Kidney glomerular epithelial cell (primary cell): ENCODE data around the gene ZNF318.
A peak's percentile ranks its signal among the peaks of the same experiment; 100 is the strongest.
"Not testable (repeated sequence)": the region's sequence is repeated elsewhere in the genome, so short reads cannot be mapped to it uniquely, and the experiment has no call there.

Experiments
- DNase-seq: peaks from one replicate; lab custom pipeline; 2025; lab: John Stamatoyannopoulos, UW

The ZNF318 gene, protein sequence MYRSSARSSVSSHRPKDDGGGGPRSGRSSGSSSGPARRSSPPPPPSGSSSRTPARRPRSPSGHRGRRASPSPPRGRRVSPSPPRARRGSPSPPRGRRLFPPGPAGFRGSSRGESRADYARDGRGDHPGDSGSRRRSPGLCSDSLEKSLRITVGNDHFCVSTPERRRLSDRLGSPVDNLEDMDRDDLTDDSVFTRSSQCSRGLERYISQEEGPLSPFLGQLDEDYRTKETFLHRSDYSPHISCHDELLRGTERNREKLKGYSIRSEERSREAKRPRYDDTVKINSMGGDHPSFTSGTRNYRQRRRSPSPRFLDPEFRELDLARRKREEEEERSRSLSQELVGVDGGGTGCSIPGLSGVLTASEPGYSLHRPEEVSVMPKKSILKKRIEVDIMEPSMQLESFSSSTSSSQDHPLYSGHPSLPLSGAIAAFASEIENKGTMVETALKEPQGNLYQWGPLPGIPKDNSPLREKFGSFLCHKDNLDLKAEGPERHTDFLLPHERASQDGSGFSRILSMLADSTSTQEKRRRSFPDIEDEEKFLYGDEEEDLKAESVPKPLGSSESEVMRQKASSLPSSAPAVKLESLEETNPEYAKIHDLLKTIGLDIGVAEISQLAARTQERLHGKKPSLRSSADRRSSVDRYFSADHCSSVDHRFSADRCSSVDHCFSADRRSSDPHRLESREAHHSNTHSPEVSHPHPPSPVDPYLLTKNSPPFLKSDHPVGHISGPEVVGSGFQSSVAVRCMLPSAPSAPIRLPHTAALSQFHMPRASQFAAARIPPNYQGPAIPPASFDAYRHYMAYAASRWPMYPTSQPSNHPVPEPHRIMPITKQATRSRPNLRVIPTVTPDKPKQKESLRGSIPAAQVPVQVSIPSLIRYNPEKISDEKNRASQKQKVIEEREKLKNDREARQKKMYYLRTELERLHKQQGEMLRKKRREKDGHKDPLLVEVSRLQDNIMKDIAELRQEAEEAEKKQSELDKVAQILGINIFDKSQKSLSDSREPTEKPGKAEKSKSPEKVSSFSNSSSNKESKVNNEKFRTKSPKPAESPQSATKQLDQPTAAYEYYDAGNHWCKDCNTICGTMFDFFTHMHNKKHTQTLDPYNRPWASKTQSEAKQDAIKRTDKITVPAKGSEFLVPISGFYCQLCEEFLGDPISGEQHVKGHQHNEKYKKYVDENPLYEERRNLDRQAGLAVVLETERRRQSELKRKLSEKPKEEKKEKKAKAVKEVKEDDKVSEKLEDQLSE (N-terminal part only)

GRCh38 chr6:43369174-43370002, at the start of gene ZNF318:
ZNF318 (minus strand) TSS chr6:43369647; CDS start chr6:43369365, 282 bp downstream.
- DNase-seq, result peak; percentile 91

DNA sequence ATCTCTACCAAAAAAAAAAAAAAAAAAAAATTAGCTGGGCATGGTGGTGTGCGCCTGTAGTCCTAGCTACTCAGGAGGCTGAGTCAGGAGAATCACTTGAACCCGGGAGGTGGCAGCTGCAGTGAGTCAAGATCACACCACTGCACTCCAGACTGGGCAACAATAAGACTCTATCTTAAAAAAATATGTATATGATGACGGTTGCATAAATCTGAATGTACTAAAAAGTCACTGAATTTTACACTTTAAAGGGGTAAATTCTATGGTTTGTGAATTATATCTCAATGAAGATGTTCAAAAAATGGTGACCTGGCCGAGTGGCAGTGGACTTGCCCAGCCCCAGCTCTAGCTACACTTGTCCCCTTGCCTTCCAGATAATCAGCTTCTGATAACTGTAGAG, 47.5 kb upstream of the ZNF318 start:
- DNase-seq, result no peak

- not testable (repeated sequence) for DNase-seq
Observed at GRCh38 chr6:43415275-43415674, 45.8 kb upstream of the ZNF318 start.

DNA sequence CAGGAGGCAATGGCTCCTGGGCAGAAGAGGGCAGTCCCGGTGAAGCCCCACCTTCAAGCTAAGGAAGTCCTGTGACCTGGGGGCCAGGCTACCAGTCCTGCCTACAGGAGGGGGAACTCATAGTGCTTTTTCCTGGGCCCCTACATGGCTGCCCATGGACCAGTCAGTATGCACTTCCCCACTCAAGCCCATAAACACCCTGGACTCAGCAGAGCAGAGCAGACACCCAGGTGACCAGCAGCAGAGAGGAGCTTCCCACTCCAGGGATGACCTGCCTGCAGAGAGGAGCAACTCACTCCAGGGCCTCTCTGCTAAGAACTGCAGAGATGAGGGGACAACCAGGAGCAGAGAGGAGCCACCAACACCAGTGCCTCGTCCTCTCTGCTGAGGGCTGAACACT, 43.6 kb upstream of the ZNF318 start:
- no peak for DNase-seq

GRCh38 chr6:43412541-43412940, 43.1 kb upstream of the ZNF318 start:
- no peak for DNase-seq

DNA sequence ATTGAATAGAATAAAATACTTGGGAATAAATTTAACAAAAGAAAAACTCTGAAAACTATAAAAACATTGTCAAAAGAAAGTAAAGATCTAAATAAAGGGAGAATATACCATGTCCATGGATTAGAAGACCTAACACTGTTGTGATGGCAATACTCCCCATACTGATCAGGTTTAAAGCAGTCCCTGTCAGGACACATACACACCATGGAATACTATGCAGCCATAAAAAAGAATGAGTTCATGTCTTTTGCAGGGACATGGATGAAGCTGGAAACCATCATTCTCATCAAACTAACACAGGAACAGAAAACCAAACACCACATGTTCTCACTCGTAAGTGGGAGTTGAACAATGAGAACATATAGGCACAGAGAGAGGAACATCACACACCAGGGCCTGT, 41.3 kb upstream of the ZNF318 start:
- DNase-seq, result not testable (repeated sequence)

DNA sequence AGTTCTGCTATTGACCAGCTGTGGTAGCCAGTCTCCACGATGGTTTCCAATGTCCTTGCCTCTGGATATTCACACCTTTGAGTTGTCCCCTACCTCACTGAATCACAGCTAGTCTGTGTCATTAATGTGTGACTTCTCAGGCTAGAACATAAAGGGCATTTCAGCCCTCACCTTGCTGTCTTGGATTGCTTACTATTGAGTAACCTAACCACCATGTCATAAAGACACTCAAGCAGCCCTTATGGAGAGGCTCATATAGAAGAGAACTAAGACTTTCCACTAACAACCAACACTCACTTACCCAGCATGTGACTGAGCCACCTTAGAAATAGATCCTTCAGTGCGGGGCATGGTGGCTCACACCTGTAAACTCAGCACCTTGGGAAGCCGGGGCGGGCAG, 38.8 kb upstream of the ZNF318 start:
- no peak for DNase-seq

- DNase-seq, result no peak
Observed at GRCh38 chr6:43407296-43407695, 37.8 kb upstream of the ZNF318 start.

DNA sequence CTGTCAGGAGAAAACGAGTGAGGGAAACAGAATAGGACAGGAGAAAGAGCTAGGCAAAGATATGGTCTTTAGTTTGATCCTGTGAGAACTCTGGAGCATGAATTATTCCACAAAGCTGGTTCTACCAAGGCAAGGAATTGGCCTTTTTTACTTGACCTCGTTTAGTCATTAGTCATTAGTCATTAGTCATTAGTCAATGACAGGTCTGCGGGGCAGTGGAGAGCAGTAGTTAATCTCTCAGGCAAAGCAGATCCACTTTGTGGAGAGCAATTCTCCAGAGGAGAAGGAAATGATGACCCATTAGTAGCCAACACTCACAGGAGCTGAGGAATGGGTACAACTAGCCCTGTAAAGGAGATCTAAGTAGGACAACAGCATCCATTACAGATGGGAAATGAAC, 35.9 kb upstream of the ZNF318 start:
- peak; percentile 58 for DNase-seq

DNA sequence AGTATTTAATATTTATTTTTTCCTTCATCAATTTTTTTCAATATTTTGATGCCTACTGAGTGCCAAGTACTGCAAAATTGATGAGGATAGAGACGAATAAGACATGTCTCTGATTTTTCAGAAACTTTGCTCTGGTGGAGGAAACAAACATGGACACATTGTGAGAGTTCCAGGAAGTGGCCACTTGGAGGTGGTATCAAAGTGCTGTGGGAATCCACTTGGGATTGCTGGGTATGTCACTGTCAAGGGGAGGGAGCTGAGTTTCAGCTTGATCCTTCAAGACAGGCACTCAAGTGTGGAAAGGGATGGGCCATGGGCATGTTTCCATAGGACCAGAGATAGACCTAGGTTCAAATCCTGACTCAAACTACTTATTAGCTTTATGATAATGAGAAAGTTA, 33.4 kb upstream of the ZNF318 start:
- DNase-seq, result no peak

GRCh38 chr6:43401730-43402129, 32.3 kb upstream of the ZNF318 start:
- no peak for DNase-seq

- no peak for DNase-seq
Observed at GRCh38 chr6:43399932-43400487, 30.6 kb upstream of the ZNF318 start.

GRCh38 chr6:43396408-43397149, 27.1 kb upstream of the ZNF318 start:
- DNase-seq, result no peak

DNA sequence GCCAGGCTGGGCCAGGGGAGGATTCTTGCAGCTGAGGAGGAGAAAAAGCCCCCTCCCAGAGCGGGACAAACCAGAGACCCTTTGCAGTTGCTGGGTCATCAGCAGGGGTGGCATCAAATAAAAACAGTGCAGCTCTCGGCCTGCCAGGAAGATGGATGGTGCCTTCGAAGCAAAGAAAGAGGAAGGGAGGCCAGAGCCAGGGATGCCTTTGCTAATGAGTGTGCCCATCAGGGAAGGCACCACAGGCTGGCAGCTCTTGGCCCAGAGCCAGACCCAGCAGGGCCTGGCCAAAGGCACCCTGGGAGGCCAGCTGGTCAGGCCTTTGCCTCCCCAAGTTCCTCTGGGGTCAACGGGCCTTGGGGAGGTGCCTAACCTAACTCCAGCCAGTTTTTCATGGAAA, 26.3 kb upstream of the ZNF318 start:
- DNase-seq, result no peak

DNA sequence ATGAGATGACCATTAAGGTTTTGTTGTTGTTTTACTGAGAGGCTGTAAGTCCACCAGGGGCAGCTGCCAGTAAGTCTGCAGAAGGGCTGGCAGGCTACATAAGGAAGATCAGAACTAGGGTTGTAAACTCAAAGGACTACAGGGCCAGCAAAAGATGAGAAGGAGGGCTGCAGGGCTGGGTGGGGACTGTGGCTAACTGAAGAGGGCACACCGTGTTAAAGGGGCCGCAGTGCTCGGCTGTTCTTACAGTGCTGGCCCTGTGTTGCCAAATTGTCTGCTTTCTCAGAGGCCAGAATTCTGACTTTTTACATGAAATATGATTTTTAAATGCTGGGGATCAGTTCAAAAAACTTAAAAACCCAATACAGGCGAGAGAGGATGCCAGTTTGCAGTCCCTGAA, 25.5 kb upstream of the ZNF318 start:
- no peak for DNase-seq

DNA sequence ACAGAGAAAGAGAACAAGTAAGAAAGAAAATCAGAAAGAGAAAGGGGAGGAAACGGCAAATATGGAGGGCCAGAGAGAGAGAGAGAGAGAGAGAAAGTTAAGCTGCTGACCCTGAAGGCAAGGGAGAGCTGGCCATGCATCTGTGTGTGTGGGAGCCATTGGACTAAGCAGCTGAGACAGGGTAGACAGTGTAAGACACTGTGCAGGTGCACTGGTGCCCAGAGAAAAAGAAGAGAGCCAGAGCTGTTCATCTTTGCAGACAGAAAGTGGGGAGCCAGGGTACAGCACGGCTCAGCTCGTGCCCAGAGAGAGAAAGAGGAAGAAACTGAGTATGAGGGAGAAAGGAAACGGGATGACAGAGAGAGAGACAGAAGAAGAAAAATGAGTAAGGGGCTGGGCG, 24.2 kb upstream of the ZNF318 start:
- no peak for DNase-seq

DNA sequence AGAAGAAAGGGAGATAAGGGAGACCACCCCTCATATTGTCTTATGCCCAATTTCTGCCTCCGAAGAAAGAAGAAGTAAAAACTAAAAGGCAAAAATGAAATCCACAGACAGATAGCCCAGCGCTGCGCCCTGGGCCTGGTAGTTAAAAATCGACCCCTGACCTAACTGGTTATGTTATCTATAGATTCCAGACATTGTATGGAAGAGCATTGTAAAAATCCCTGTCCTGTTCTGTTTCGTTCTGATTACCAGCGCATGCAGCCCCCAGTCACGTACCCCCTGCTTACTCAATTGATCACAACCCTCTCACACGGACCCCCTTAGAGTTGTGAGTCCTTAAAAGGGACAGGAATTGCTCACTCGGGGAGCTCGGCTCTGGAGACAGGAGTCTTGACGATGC, 23.7 kb upstream of the ZNF318 start:
- DNase-seq, result not testable (repeated sequence)

DNA sequence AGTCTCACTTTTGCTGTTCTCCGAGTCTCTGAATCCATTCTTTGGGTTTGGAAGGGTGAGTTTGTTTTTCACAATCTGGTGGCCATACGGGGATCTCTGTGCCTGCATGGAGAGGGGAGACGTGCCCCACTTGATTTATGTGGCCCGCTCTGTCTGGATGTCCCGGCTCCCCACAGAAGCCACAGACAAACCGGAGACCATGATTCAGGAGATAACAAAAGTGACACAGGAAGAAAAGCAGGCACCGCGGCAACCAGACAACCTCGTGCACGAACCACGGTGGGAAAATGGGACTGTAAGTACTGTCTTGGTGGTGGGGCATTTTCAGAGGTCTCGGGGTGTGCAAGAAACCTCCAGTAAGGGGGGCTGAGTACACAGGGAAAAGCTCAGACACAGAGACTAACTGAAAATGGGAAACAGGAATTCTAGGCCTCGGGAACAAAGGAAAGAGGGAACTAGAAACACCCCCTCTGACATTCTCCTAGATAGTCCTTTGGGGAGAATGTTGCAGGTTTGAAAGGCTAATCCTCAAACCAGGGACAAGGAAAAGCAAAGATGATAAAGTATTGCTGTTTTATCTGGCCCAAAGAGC, 22.1 kb upstream of the ZNF318 start:
- no peak for DNase-seq

DNA sequence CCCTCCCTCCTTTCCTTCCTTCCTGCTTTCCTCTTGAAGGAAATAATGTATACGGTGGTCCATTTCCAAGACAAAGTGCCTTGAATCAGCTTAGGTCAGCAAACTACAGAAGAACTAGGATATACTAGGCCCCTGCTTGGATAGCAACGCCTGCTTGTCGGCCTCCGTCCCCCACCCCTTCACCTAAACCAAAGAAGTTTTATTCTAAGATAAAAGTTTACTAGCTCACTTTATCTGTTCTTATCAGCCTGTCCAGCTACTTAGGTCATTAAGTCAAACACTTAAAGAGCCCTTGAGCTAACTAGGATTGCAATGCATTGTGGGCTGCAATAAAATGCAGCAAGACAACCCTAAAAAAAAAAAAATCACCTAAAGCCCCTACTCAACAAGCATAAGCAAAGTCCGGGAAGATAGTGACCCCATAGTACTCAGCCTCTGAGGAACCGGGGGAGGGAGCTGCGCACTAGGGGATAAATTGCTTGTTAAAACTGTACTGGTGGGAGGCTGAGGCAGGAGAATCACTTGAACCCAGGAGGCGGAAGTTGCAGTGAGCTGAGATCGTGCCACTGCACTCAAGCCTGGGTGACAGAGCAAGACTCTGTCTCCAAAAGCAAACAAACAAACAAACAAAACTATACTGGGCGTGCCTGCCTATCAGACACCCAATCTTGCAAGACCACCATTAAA, 21.4 kb upstream of the ZNF318 start:
- DNase-seq, result not testable (repeated sequence)
